ENCODE data around the gene PLAAT3.
"Not testable (repeated sequence)": the region's sequence is repeated elsewhere in the genome, so short reads cannot be mapped to it uniquely, and the experiment has no call there.

DNA sequence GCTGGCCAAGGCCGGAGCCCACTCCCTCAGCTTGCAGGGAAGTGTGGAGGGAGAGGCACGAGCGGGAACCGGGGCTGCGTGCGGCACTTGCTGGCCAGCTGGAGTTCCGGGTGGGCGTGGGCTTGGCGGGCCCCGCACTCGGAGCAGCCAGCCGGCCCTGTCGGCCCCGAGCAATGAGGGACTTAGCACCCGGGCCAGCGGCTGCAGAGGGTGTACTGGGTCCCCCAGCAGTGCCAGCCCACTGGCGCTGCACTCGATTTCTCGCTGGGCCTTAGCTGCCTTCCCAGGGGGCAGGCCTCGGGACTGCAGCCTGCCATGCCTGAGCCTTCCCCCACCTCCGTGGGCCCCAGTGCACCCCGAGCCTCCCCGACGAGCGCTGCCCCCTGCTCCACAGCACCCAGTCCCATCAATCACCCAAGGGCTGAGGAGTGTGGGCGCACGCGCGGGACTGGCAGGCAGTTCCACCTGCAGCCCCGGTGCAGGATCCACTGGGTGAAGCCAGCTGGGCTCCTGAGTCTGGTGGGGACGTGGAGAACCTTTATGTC, 64.0 kb downstream of the PLAAT3 start:
- TF ChIP-seq, protein P1, sequence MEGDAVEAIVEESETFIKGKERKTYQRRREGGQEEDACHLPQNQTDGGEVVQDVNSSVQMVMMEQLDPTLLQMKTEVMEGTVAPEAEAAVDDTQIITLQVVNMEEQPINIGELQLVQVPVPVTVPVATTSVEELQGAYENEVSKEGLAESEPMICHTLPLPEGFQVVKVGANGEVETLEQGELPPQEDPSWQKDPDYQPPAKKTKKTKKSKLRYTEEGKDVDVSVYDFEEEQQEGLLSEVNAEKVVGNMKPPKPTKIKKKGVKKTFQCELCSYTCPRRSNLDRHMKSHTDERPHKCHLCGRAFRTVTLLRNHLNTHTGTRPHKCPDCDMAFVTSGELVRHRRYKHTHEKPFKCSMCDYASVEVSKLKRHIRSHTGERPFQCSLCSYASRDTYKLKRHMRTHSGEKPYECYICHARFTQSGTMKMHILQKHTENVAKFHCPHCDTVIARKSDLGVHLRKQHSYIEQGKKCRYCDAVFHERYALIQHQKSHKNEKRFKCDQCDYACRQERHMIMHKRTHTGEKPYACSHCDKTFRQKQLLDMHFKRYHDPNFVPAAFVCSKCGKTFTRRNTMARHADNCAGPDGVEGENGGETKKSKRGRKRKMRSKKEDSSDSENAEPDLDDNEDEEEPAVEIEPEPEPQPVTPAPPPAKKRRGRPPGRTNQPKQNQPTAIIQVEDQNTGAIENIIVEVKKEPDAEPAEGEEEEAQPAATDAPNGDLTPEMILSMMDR (IDR thresholded peaks at IDR 0.05) = not testable (repeated sequence)
- TF ChIP-seq POLR2A (IDR thresholded peaks at IDR 0.05) = not testable (repeated sequence)
